Measurements from ENCODE around the gene RRAS. TPM values are rescaled to one million over a fixed set of nuclear protein-coding genes. Genes with fewer than 3 reads are reported as not detected.

Gene RRAS
- total RNA-seq, 4 donors from 2014 or later, result 134 to 205 (median 187) TPM

GRCh38 chr19:49687150-49687549 is 47.2 kb upstream of the RRAS start:
- H3K36me3 ChIP-seq, result peaks cover 46 to 64% (median 58%) of the 10 kb centered on the region in 4 donors
- H3K27ac ChIP-seq (replicated peaks in 1 of 4), result peak overlapping the region in 3 of 4 donors; percentile 31 to 66 (median 36)
- H3K27me3 ChIP-seq, result peaks cover 0 to 37% (median 13%) of the 10 kb centered on the region in 4 donors
- WGBS, result 68% methylated on average over 12 of the region's 12 CpGs
- no peaks in the 10 kb centered on the region for H3K9me3 ChIP-seq
- TF ChIP-seq POLR2A (IDR thresholded peaks at IDR 0.05; ENCODE audit: low read depth) (no peak), CTCF (IDR thresholded peaks at IDR 0.05) (no peak), EP300 (IDR thresholded peaks at IDR 0.05) (no peak), POLR2AphosphoS5 (IDR thresholded peaks at IDR 0.05) (no peak)
- no peak for DNase-seq (ENCODE audit: extremely low spot score)
- peaks cover 31 to 41% (median 33%) of the 10 kb centered on the region in 4 donors for H3K4me1 ChIP-seq
- H3K4me3 ChIP-seq, result peak overlapping the region in 1 of 4 donors; percentile 3
- intact Hi-C loops (cut with DNase I), result no loop called here

- H3K36me3 ChIP-seq, result peaks cover 52 to 69% (median 63%) of the 10 kb centered on the region in 4 donors
- intact Hi-C loops (cut with DNase I), result no loop called here
Measured at GRCh38 chr19:49686503-49687088, 46.7 kb upstream of the RRAS start.

GRCh38 chr19:49685845-49686332 is 45.9 kb upstream of the RRAS start:
- no peak for DNase-seq (ENCODE audit: extremely low spot score)
- WGBS, result 80% methylated on average over 17 of the region's 23 CpGs
- Histone ChIP-seq H3K27me3 (peaks cover 0 to 24% (median 7%) of the 10 kb centered on the region in 4 donors), H3K36me3 (peaks cover 52 to 76% (median 71%) of the 10 kb centered on the region in 4 donors), H3K4me3 (peak overlapping the region in 1 of 4 donors; percentile 2), H3K27ac (replicated peaks in 1 of 4) (peak overlapping the region in 1 of 4 donors; percentile 66), H3K9me3 (no peaks in the 10 kb centered on the region), H3K4me1 (peaks cover 25 to 42% (median 28%) of the 10 kb centered on the region in 4 donors)
- intact Hi-C loops (cut with DNase I), result no loop called here
- TF ChIP-seq POLR2AphosphoS5 (IDR thresholded peaks at IDR 0.05) (no peak), CTCF (IDR thresholded peaks at IDR 0.05) (no peak), POLR2A (IDR thresholded peaks at IDR 0.05; ENCODE audit: low read depth) (no peak), EP300 (IDR thresholded peaks at IDR 0.05) (no peak)

More at GRCh38 chr19:49686503-49687088, 46.7 kb upstream of the RRAS start:
- TF ChIP-seq POLR2AphosphoS5 (IDR thresholded peaks at IDR 0.05) (no peak), POLR2A (IDR thresholded peaks at IDR 0.05; ENCODE audit: low read depth) (no peak), EP300 (IDR thresholded peaks at IDR 0.05) (no peak), CTCF (IDR thresholded peaks at IDR 0.05) (no peak)
- no peak for DNase-seq (ENCODE audit: extremely low spot score)
- H3K27ac ChIP-seq (replicated peaks in 1 of 4), result peak overlapping the region in 2 of 4 donors; percentile 36 to 66
- H3K27me3 ChIP-seq, result peaks cover 0 to 31% (median 11%) of the 10 kb centered on the region in 4 donors
- peaks cover 27 to 41% (median 29%) of the 10 kb centered on the region in 4 donors for H3K4me1 ChIP-seq
- WGBS, result 89% methylated on average over 18 of the region's 27 CpGs
- peak overlapping the region in 1 of 4 donors; percentile 2 for H3K4me3 ChIP-seq
- no peaks in the 10 kb centered on the region for H3K9me3 ChIP-seq

DNA sequence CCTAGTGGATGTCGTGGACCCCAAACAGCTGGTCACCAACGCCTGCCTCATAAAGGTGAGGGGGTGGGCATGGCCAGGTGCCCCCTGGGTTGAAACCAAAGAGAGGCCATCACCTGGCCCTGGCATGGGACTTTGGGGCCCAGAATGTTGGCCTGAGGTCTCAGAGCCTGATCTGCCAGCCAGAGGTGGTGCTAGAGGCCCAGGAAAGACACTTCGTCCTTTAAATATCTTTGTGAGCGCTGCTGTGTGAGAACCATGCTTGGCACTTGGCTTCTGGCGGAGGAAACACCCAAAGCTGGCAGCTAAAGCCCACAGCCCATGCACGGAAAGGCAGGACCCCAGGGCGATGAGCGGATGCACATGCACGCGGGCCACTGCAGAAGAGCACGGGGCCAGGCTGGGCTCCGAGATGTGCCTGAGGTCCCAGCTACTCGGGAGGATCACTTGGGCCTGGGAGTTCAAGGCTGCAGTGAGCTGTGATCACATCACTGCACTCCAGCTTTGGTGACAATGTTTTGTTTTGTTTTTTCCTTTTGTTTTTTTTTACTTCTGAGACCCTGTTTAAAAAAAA is 45.1 kb upstream of the RRAS start:
- H3K4me1 ChIP-seq, result peaks cover 25 to 44% (median 28%) of the 10 kb centered on the region in 4 donors
- intact Hi-C loops (cut with DNase I), result no loop called here
- 87% methylated on average over 11 of the region's 13 CpGs for WGBS
- no peak overlapping the region for H3K27ac ChIP-seq (replicated peaks in 1 of 4)
- no peaks in the 10 kb centered on the region for H3K9me3 ChIP-seq
- peaks cover 52 to 80% (median 72%) of the 10 kb centered on the region in 4 donors for H3K36me3 ChIP-seq
- TF ChIP-seq POLR2AphosphoS5 (IDR thresholded peaks at IDR 0.05) (no peak), EP300 (IDR thresholded peaks at IDR 0.05) (no peak), CTCF (IDR thresholded peaks at IDR 0.05) (no peak), POLR2A (IDR thresholded peaks at IDR 0.05; ENCODE audit: low read depth) (no peak)
- no peak for DNase-seq (ENCODE audit: extremely low spot score)
- H3K27me3 ChIP-seq, result peaks cover 0 to 16% (median 4%) of the 10 kb centered on the region in 4 donors
- no peak overlapping the region for H3K4me3 ChIP-seq
